Mesendoderm (in vitro differentiated cells): Measurements from ENCODE around the gene GCH1.
"Not testable (repeated sequence)": the region's sequence is repeated elsewhere in the genome, so short reads cannot be mapped to it uniquely, and the experiment has no call there.

Experiments used
- DNase-seq: peaks from one replicate; pipeline ENCODE4 v3.0.0; 2013
- H2AK5ac ChIP-seq: 2 replicates; pipeline ENCODE4 v1.6.1; 2013; ENCODE audit warnings: low read length, inconsistent platforms
- H2BK120ac ChIP-seq: 2 replicates; pipeline ENCODE4 v1.6.1; 2013; ENCODE audit warnings: low read depth, mild to moderate bottlenecking, low read length, moderate library complexity, mixed read lengths
- H2BK15ac ChIP-seq: replicated peaks from 2 replicates; pipeline ENCODE4 v1.6.1; 2013; ENCODE audit warnings: low read depth, mild to moderate bottlenecking, moderate library complexity
- H2BK5ac ChIP-seq: 2 replicates; pipeline ENCODE4 v1.6.1; 2013; ENCODE audit warnings: low read length, inconsistent platforms
- H3K18ac ChIP-seq: 2 replicates; pipeline ENCODE4 v1.6.1; 2013; ENCODE audit warnings: mild to moderate bottlenecking, low read length, mixed read lengths
- H3K23ac ChIP-seq: one replicate; pipeline ENCODE4 v1.6.1; 2013; ENCODE audit warnings: low read length
- H3K27ac ChIP-seq: 2 replicates; pipeline ENCODE4 v1.5.1; 2013; ENCODE audit warnings: low read depth, mild to moderate bottlenecking, inconsistent platforms, low read length, moderate library complexity
- H3K27me3 ChIP-seq: 2 replicates; pipeline ENCODE4 v1.6.1; 2013; ENCODE audit warnings: low read length, control low read depth, mild to moderate bottlenecking, inconsistent platforms; ENCODE audit not compliant: insufficient read depth, poor library complexity
- H3K36me3 ChIP-seq: 2 replicates; pipeline ENCODE4 v1.6.1; 2013; ENCODE audit warnings: low read length, inconsistent platforms; ENCODE audit not compliant: control insufficient read depth, insufficient read depth
- H3K4ac ChIP-seq: one replicate; pipeline ENCODE4 v1.6.1; 2013; ENCODE audit warnings: low read depth, mild to moderate bottlenecking, low read length, moderate library complexity
- H3K4me1 ChIP-seq: 2 replicates; pipeline ENCODE4 v1.6.1; 2013; ENCODE audit warnings: low read depth, low read length, inconsistent platforms; ENCODE audit not compliant: control insufficient read depth
- H3K4me2 ChIP-seq: 2 replicates; pipeline ENCODE4 v1.6.1; 2013; ENCODE audit warnings: low read length
- H3K4me3 ChIP-seq: 2 replicates; pipeline ENCODE4 v1.5.1; 2013; ENCODE audit warnings: mild to moderate bottlenecking, low read length
- H3K56ac ChIP-seq: one replicate; pipeline ENCODE4 v1.6.1; 2013; ENCODE audit warnings: low read length
- H3K79me1 ChIP-seq: 2 replicates; pipeline ENCODE4 v1.6.1; 2013; ENCODE audit warnings: low read length, inconsistent platforms
- H3K79me2 ChIP-seq: 2 replicates; pipeline ENCODE4 v1.6.1; 2013; ENCODE audit warnings: mild to moderate bottlenecking, low read length; ENCODE audit not compliant: control insufficient read depth, insufficient read depth
- H3K9ac ChIP-seq: 2 replicates; pipeline ENCODE4 v1.6.1; 2013; ENCODE audit warnings: low read length, inconsistent platforms
- H4K5ac ChIP-seq: one replicate; pipeline ENCODE4 v1.6.1; 2013; ENCODE audit warnings: low read length
- H4K8ac ChIP-seq: one replicate; pipeline ENCODE4 v1.6.1; 2013; ENCODE audit warnings: low read depth, mild to moderate bottlenecking, control low read depth, low read length, moderate library complexity
- WGBS: extraction: QIAGEN DNeasy Blood & Tissue Kit; methylation state at CpG from one replicate; pipeline ENCODE4 v1.1.7; 2013; ENCODE audit warnings: low lambda C conversion rate, missing lambda C conversion rate; ENCODE audit not compliant: insufficient coverage; ENCODE audit errors: extremely low coverage; 5-methylcytosine and 5-hydroxymethylcytosine counted together

The GCH1 gene

GRCh38 chr14:54929556-54929955 lies 26.9 kb upstream of the GCH1 start:
- Histone ChIP-seq H3K18ac (no peak overlapping the region), H3K79me2 (no peaks in the 10 kb centered on the region), H4K5ac (no peak overlapping the region), H3K23ac (no peak overlapping the region), H4K8ac (no peak overlapping the region), H2AK5ac (no peak overlapping the region), H2BK5ac (no peak overlapping the region), H3K4ac (no peak overlapping the region), H2BK120ac (no peak overlapping the region), H3K4me2 (no peak overlapping the region), H3K4me1 (no peaks in the 10 kb centered on the region), H3K79me1 (no peaks in the 10 kb centered on the region), H2BK15ac (no peak overlapping the region), H3K27ac (no peak overlapping the region), H3K4me3 (no peak overlapping the region), H3K56ac (no peak overlapping the region), H3K36me3 (no peaks in the 10 kb centered on the region), H3K27me3 (no peaks in the 10 kb centered on the region), H3K9ac (no peak overlapping the region)
- no peak for DNase-seq

DNA sequence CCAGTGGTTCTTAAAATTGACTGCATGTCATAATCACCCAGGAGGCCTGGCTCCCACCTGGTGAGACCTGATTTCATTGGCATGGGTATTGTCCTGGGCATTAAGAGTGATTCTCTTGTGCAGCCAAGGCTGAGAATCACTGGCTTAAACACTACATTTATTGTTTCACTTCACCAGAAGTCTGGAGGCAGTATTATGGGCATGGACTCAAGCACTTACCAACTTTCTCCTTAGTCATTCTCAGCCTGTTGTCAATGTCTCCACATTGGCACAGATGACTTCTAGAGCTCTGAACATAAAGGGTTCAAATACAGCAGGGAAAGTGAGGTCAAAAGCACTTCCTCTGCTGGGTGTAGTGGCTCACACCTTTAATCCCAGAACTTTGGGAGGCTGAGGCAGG lies 25.6 kb upstream of the GCH1 start:
- Histone ChIP-seq H3K4me2 (no peak overlapping the region), H2BK15ac (no peak overlapping the region), H3K79me2 (no peaks in the 10 kb centered on the region), H2BK5ac (no peak overlapping the region), H3K56ac (no peak overlapping the region), H3K4me1 (no peaks in the 10 kb centered on the region), H3K36me3 (no peaks in the 10 kb centered on the region), H3K9ac (no peak overlapping the region), H3K27ac (no peak overlapping the region), H2AK5ac (no peak overlapping the region), H3K4me3 (no peak overlapping the region), H4K8ac (no peak overlapping the region), H3K79me1 (no peaks in the 10 kb centered on the region), H2BK120ac (no peak overlapping the region), H3K23ac (no peak overlapping the region), H3K27me3 (no peaks in the 10 kb centered on the region), H4K5ac (no peak overlapping the region), H3K4ac (no peak overlapping the region), H3K18ac (no peak overlapping the region)
- no peak for DNase-seq

- Histone ChIP-seq H3K79me2 (no peaks in the 10 kb centered on the region), H3K9ac (no peak overlapping the region), H4K8ac (no peak overlapping the region), H4K5ac (no peak overlapping the region), H3K4me1 (no peaks in the 10 kb centered on the region), H3K56ac (no peak overlapping the region), H3K18ac (no peak overlapping the region), H3K27ac (no peak overlapping the region), H3K27me3 (no peaks in the 10 kb centered on the region), H3K23ac (no peak overlapping the region), H3K4me3 (no peak overlapping the region), H2BK120ac (no peak overlapping the region), H2AK5ac (no peak overlapping the region), H2BK15ac (no peak overlapping the region), H3K36me3 (no peaks in the 10 kb centered on the region), H3K79me1 (no peaks in the 10 kb centered on the region), H3K4ac (no peak overlapping the region), H3K4me2 (no peak overlapping the region), H2BK5ac (no peak overlapping the region)
- no peak for DNase-seq
- WGBS: no CpG with 5 or more reads among the region's 1 CpG
Measured at GRCh38 chr14:54927551-54927950, 24.9 kb upstream of the GCH1 start.

GRCh38 chr14:54926570-54926969 lies 23.9 kb upstream of the GCH1 start:
- WGBS: no CpG with 5 or more reads among the region's 5 CpGs
- not testable (repeated sequence) for H2BK15ac ChIP-seq, H3K27me3 ChIP-seq, H3K56ac ChIP-seq, H4K8ac ChIP-seq, H3K4ac ChIP-seq, H3K4me1 ChIP-seq, H3K18ac ChIP-seq, H3K36me3 ChIP-seq, H3K27ac ChIP-seq, H3K79me1 ChIP-seq, H2BK120ac ChIP-seq, H3K23ac ChIP-seq, H4K5ac ChIP-seq, H3K9ac ChIP-seq, H3K79me2 ChIP-seq, H3K4me3 ChIP-seq, DNase-seq, H2BK5ac ChIP-seq, H3K4me2 ChIP-seq, H2AK5ac ChIP-seq

- Histone ChIP-seq H3K4me2 (no peak overlapping the region), H3K23ac (no peak overlapping the region), H3K79me2 (no peaks in the 10 kb centered on the region), H3K18ac (no peak overlapping the region), H2AK5ac (no peak overlapping the region), H2BK15ac (no peak overlapping the region), H3K56ac (no peak overlapping the region), H4K5ac (no peak overlapping the region), H4K8ac (no peak overlapping the region), H2BK120ac (no peak overlapping the region), H3K4ac (no peak overlapping the region), H3K79me1 (no peaks in the 10 kb centered on the region), H2BK5ac (no peak overlapping the region), H3K4me1 (no peaks in the 10 kb centered on the region), H3K4me3 (no peak overlapping the region), H3K27me3 (no peaks in the 10 kb centered on the region), H3K36me3 (no peaks in the 10 kb centered on the region), H3K9ac (no peak overlapping the region), H3K27ac (no peak overlapping the region)
- no CpG with 5 or more reads among the region's 3 CpGs for whole genome bisulfite sequencing
- DNase-seq: no peak
Measured at GRCh38 chr14:54922598-54922997, 20.0 kb upstream of the GCH1 start.

DNA sequence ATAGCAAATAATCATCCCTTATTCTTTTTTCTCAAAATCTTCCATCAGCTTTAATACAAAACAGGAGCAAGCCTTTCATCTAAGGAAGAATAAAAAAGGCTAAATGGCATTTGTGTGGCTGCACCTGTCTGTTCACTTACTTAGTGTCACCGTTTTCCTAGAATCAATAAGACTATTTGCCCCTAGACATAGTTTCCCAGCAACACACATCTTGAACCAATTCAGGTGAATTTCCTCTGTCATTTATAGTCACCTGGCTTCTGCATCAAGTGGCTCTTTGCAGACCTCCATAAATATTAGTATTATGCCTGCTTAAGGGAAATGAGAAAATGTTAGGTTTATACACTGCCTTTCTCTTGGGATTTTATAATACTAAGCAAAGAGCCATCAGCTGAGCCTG lies 17.4 kb upstream of the GCH1 start:
- H3K4me1 ChIP-seq: no peaks in the 10 kb centered on the region
- H2AK5ac ChIP-seq: no peak overlapping the region
- DNase-seq: no peak
- no peak overlapping the region for H3K18ac ChIP-seq
- no peak overlapping the region for H2BK15ac ChIP-seq
- no CpG with 5 or more reads among the region's 1 CpG for WGBS
- H3K4ac ChIP-seq: no peak overlapping the region
- no peak overlapping the region for H3K4me3 ChIP-seq
- no peaks in the 10 kb centered on the region for H3K79me2 ChIP-seq
- no peak overlapping the region for H3K23ac ChIP-seq
- no peak overlapping the region for H3K27ac ChIP-seq
- no peak overlapping the region for H4K8ac ChIP-seq
- no peak overlapping the region for H3K9ac ChIP-seq
- no peak overlapping the region for H2BK5ac ChIP-seq
- H3K27me3 ChIP-seq: no peaks in the 10 kb centered on the region
- H3K36me3 ChIP-seq: no peaks in the 10 kb centered on the region
- H4K5ac ChIP-seq: no peak overlapping the region
- no peak overlapping the region for H3K4me2 ChIP-seq
- no peak overlapping the region for H2BK120ac ChIP-seq
- no peak overlapping the region for H3K56ac ChIP-seq
- no peaks in the 10 kb centered on the region for H3K79me1 ChIP-seq
